ENCODE results near the gene MUC3A.
"Not testable (repeated sequence)": the region's sequence is repeated elsewhere in the genome, so short reads cannot be mapped to it uniquely, and the experiment has no call there.

- not testable (repeated sequence) for TF ChIP-seq CTCF, POLR2AphosphoS5, POLR2A (IDR thresholded peaks at IDR 0.05)
Measured at GRCh38 chr7:100936167-100936566, 13.2 kb upstream of the MUC3A start.
